K562 (cell line): ENCODE results near the gene LHX5. TPM values are rescaled to one million over a fixed set of nuclear protein-coding genes. Genes with fewer than 3 reads are reported as not detected.

Experiments
- ATAC-seq: fragments of 200-7000 bp; cut with Tn5 transposase; 3 replicates; pipeline ENCODE4 v1.9.1; 2020; ENCODE audit warnings: moderate library complexity
- BruUV-seq: library from RNA; stranded (reverse); fragments of 400-500 nt; replicated peaks from 2 replicates; lab custom pipeline; 2021; lab: Mats Ljungman, UMichigan
- CTCF ChIA-PET: fragments of 300-600 bp; formaldehyde crosslinking; extraction: SDS; loops from one replicate; lab custom pipeline; 2021; ENCODE audit warnings: low intra/inter-chr PET ratio; lab: Yijun Ruan, JAX
- POLR2A ChIA-PET: fragments of 300-600, 350-650 bp; sonication (Branson Sonifier 250); formaldehyde crosslinking; extraction: SDS; loops from one replicate; lab custom pipeline; 2021; ENCODE audit warnings: antibody characterized with exemption, inconsistent platforms; lab: Yijun Ruan, JAX
- DNase-seq, 4 experiments: peaks; one replicate each; pipeline versions ENCODE4 v3.0.0 to v3.0.0-alpha.2; 2011 to 2018; ENCODE audit warnings: low spot score in 3 of 4, mixed read lengths in 3 of 4; ENCODE audit errors: extremely low read depth in 1 of 4
- FAIRE-seq: peaks from 2 replicates; lab custom pipeline; 2011; peaks lifted over from hg19 to GRCh38; lab: Jason Lieb, UNC
- H2AFZ ChIP-seq: 2 replicates; pipeline ENCODE4 v1.6.0; 2011; ENCODE audit warnings: low read depth, low read length, control low read depth, inconsistent platforms
- H3K27ac ChIP-seq: fragments of 200-600 bp; 3 replicates; pipeline ENCODE4 v1.8.0; 2011; ENCODE audit warnings: low read depth, mild to moderate bottlenecking, control low read depth, inconsistent platforms, low read length, moderate library complexity, mixed read lengths; ENCODE audit errors: extremely low read depth
- H3K27me3 ChIP-seq, 2 experiments: fragments of 300-600 bp in 1 of 2; 2 replicates in 1 of 2; 3 replicates in 1 of 2; pipeline versions ENCODE4 v1.6.0 to v1.8.0; 2011; ENCODE audit warnings: inconsistent platforms in 2 of 2, low read length in 2 of 2, mild to moderate bottlenecking in 1 of 2, mixed read lengths in 1 of 2, moderate library complexity in 1 of 2; ENCODE audit not compliant: control insufficient read depth in 2 of 2, insufficient read depth in 2 of 2
- H3K36me3 ChIP-seq: fragments of 300-600 bp; 3 replicates; pipeline ENCODE4 v1.8.0; 2011; ENCODE audit warnings: mild to moderate bottlenecking, low read length, inconsistent platforms; ENCODE audit not compliant: control insufficient read depth, insufficient read depth
- H3K4me1 ChIP-seq, 2 experiments: fragments of 200-600 bp in 1 of 2; replicated peaks in 1 of 2; 2 replicates in 1 of 2; 3 replicates in 1 of 2; pipeline versions ENCODE4 v1.5.1 to v1.8.0; 2011; ENCODE audit warnings: inconsistent platforms in 2 of 2, low read length in 2 of 2, mild to moderate bottlenecking in 1 of 2, mixed read lengths in 1 of 2, moderate library complexity in 1 of 2; ENCODE audit not compliant: control insufficient read depth in 2 of 2, insufficient read depth in 2 of 2
- H3K4me2 ChIP-seq: 2 replicates; pipeline ENCODE4 v1.6.1; 2011; ENCODE audit warnings: low read length, control low read depth, inconsistent platforms, mixed read lengths; ENCODE audit not compliant: insufficient read depth
- H3K4me3 ChIP-seq: fragments of 200-600 bp; sonication (generic), shearing (Covaris generic); 2 replicates; pipeline ENCODE4 v1.5.1; 2016; ENCODE audit warnings: control low read depth, inconsistent platforms
- H3K79me2 ChIP-seq: fragments of 200-600 bp; 3 replicates; pipeline ENCODE4 v1.8.0; 2011; ENCODE audit warnings: low read length, inconsistent platforms; ENCODE audit not compliant: control insufficient read depth, insufficient read depth
- H3K9ac ChIP-seq, 2 experiments: 2 replicates each; pipeline versions ENCODE4 v1.6.0 to v1.6.1; 2011; ENCODE audit warnings: low read depth in 2 of 2, low read length in 2 of 2, control low read depth in 1 of 2, inconsistent platforms in 1 of 2, mild to moderate bottlenecking in 1 of 2, mixed read lengths in 1 of 2; ENCODE audit not compliant: insufficient read depth in 1 of 2
- H3K9me1 ChIP-seq: one replicate; pipeline ENCODE4 v1.6.0; 2011; ENCODE audit warnings: inconsistent platforms, mild to moderate bottlenecking, low read length, moderate library complexity; ENCODE audit not compliant: control insufficient read depth, insufficient read depth
- H3K9me3 ChIP-seq: replicated peaks from 2 replicates; pipeline ENCODE4 v1.5.1; 2011; ENCODE audit warnings: low read depth, low read length, inconsistent platforms; ENCODE audit not compliant: control insufficient read depth, insufficient read depth
- H4K20me1 ChIP-seq: replicated peaks from 2 replicates; pipeline ENCODE4 v1.6.1; 2011; ENCODE audit warnings: low read length, inconsistent platforms, mixed read lengths; ENCODE audit not compliant: control insufficient read depth, insufficient read depth
- BCOR ChIP-seq: fragments of 450-650 bp; IDR thresholded peaks from 2 replicates; pipeline ENCODE4 v1.6.1; 2016
- CHCHD3 ChIP-seq: fragments of 250-450 bp; sonication (Bioruptor Pico); IDR thresholded peaks from 2 replicates; pipeline ENCODE4 v2.1.2; 2022; ENCODE audit warnings: mild to moderate bottlenecking
- EWSR1 ChIP-seq: fragments of 450-650 bp; IDR thresholded peaks from 2 replicates; pipeline ENCODE4 v1.6.1; 2018; ENCODE audit warnings: borderline replicate concordance, mild to moderate bottlenecking, low read depth, moderate library complexity; ENCODE audit not compliant: partially characterized antibody
- KDM1A ChIP-seq, 2 experiments: fragments of 450-650 bp; IDR thresholded peaks; 2 replicates each; pipeline ENCODE4 v1.6.1; 2016; ENCODE audit warnings: mild to moderate bottlenecking in 2 of 2
- MED1 ChIP-seq: sonication (generic); formaldehyde crosslinking; IDR thresholded peaks from 2 replicates; pipeline ENCODE4 v1.8.1; 2023; ENCODE audit warnings: missing genetic modification reagents, borderline replicate concordance
- MTA3 ChIP-seq: fragments of 450-650 bp; formaldehyde crosslinking; IDR thresholded peaks from 2 replicates; pipeline ENCODE4 v1.6.1; 2017; ENCODE audit warnings: mild to moderate bottlenecking, borderline replicate concordance
- RBM25 ChIP-seq: fragments of 200-400 bp; formaldehyde crosslinking; IDR thresholded peaks from 2 replicates; pipeline ENCODE4 v1.6.1; 2018; ENCODE audit warnings: low read length, low read depth, moderate library complexity; ENCODE audit not compliant: severe bottlenecking
- ZFP36 ChIP-seq: fragments of 150-350 bp; IDR thresholded peaks from 2 replicates; pipeline ENCODE4 v1.6.1; 2018; ENCODE audit warnings: low read length, low read depth; ENCODE audit not compliant: partially characterized antibody
- WGBS: fragments of 100-300 bp; shearing (Covaris generic); methylation state at CpG from one replicate; pipeline ENCODE4 v1.1.6; 2016; ENCODE audit warnings: low coverage, mixed read lengths; ENCODE audit not compliant: insufficient coverage; ENCODE audit errors: missing lambda C conversion rate; 5-methylcytosine and 5-hydroxymethylcytosine counted together
- in situ Hi-C: fragments of 300-500 bp; cut with MboI; formaldehyde crosslinking; loops from 4 replicates; pipeline ENCODE4 v1.15.0; 2018; ENCODE audit warnings: inconsistent platforms, mixed read lengths
- intact Hi-C: fragments of 100-400 bp; cut with micrococcal nuclease; formaldehyde crosslinking; loops from 2 replicates; pipeline ENCODE4 v1.14.2; 2022
- polyA plus RNA-seq, 8 experiments: library from polyadenylated mRNA; depleted of rRNA in 4 of 8; stranded (reverse) in 5 of 8; unstranded in 3 of 8; fragments of >200 nt; fragmentation: Nextera tagmentation in 2 of 8; fragmentation: Illumina TruSeq in 1 of 8; extraction: Ambion mirVana in 2 of 8; extraction: Trizol in 1 of 8; gene quantifications; 2 replicates each; pipeline versions ENCODE4 v1.2.1 to v1.2.3, GENCODE V29; 2011 to 2014; ENCODE audit warnings: inconsistent platforms in 1 of 8, missing spikeins in 1 of 8
- total RNA-seq, 7 experiments: library from RNA; depleted of rRNA in 6 of 7; stranded (reverse); fragments of >200 nt in 6 of 7; fragmentation: Illumina TruSeq in 2 of 7; extraction: Trizol in 2 of 7; gene quantifications; 2 replicates each; pipeline versions ENCODE4 v1.2.1 to v1.2.3, GENCODE V29; 2011 to 2021; ENCODE audit warnings: low replicate concordance in 1 of 7
- TF ChIP-seq, protein P1 (sequence below), 2 experiments: fragments of 450-650 bp; IDR thresholded peaks; 2 replicates each; pipeline ENCODE4 v1.6.1; 2016
- TF ChIP-seq, protein P2 (sequence below): fragments of 150-350 bp; conservative IDR thresholded peaks from 2 replicates; pipeline ENCODE4 v1.6.1; 2014; ENCODE audit warnings: low read length
- TF ChIP-seq, protein P3 (sequence below): sonication (generic); formaldehyde crosslinking; IDR thresholded peaks from 2 replicates; pipeline ENCODE4 v1.8.0; 2022; ENCODE audit warnings: missing genetic modification reagents, mild to moderate bottlenecking, moderate library complexity, borderline replicate concordance

LHX5 gene
- total and polyA plus RNA-seq, 9 of the 15 experiments (the other 6 are each of a cell fraction or from before 2014, with no cell fraction given) = 0.04 to 0.17 (median 0.05) TPM; not detected in 6

DNA sequence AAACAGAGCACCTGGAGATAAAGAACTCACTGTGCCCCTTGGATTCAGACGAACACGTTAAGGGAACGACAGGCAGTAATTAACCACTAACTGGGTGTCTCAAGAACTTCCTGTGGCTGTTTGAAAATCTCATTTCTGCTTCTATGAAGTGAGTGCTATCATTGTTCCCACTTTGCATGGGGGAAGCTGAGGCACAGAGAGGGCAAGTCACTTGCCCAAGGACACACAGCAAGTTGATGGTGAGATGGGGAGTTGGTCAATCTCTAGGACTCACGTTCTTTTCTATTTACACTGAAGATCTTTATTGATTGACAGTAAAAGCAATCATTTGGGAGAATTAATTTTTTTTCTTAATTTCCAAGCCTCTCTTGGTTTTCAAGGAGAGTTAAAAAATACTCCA is 26.8 kb upstream of the LHX5 start:
- no peak overlapping the region for H2AFZ ChIP-seq
- in situ Hi-C loops = no loop called here
- 11% methylated on average over 4 of the region's 4 CpGs for whole genome bisulfite sequencing
- ChIA-PET POLR2A (no interaction called here), CTCF (no interaction called here)
- peaks cover 8 to 50% of the 10 kb centered on the region in 2 experiments for H3K27me3 ChIP-seq
- H3K79me2 ChIP-seq = no peaks in the 10 kb centered on the region
- no peaks in the 10 kb centered on the region for H3K9me1 ChIP-seq
- H4K20me1 ChIP-seq = peaks cover 11% of the 10 kb centered on the region; the same call in 1 of the 2 replicates
- no peaks in the 10 kb centered on the region for H3K36me3 ChIP-seq
- peak; percentile 96 for TF ChIP-seq RBM25
- no peak for TF ChIP-seq MED1 (CRISPR knock-in tag)
- no peak for TF ChIP-seq EWSR1
- TF ChIP-seq, protein P1, sequence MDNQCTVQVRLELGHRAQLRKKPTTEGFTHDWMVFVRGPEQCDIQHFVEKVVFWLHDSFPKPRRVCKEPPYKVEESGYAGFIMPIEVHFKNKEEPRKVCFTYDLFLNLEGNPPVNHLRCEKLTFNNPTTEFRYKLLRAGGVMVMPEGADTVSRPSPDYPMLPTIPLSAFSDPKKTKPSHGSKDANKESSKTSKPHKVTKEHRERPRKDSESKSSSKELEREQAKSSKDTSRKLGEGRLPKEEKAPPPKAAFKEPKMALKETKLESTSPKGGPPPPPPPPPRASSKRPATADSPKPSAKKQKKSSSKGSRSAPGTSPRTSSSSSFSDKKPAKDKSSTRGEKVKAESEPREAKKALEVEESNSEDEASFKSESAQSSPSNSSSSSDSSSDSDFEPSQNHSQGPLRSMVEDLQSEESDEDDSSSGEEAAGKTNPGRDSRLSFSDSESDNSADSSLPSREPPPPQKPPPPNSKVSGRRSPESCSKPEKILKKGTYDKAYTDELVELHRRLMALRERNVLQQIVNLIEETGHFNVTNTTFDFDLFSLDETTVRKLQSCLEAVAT (IDR thresholded peaks at IDR 0.05) = no peak
- peak; percentile 74 for TF ChIP-seq BCOR
- TF ChIP-seq, protein P2, sequence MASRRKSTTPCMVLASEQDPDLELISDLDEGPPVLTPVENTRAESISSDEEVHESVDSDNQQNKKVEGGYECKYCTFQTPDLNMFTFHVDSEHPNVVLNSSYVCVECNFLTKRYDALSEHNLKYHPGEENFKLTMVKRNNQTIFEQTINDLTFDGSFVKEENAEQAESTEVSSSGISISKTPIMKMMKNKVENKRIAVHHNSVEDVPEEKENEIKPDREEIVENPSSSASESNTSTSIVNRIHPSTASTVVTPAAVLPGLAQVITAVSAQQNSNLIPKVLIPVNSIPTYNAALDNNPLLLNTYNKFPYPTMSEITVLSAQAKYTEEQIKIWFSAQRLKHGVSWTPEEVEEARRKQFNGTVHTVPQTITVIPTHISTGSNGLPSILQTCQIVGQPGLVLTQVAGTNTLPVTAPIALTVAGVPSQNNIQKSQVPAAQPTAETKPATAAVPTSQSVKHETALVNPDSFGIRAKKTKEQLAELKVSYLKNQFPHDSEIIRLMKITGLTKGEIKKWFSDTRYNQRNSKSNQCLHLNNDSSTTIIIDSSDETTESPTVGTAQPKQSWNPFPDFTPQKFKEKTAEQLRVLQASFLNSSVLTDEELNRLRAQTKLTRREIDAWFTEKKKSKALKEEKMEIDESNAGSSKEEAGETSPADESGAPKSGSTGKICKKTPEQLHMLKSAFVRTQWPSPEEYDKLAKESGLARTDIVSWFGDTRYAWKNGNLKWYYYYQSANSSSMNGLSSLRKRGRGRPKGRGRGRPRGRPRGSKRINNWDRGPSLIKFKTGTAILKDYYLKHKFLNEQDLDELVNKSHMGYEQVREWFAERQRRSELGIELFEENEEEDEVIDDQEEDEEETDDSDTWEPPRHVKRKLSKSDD = no peak
- TF ChIP-seq MTA3 = no peak
- TF ChIP-seq CHCHD3 (CRISPR knock-in tag) = no peak
- TF ChIP-seq, protein P3, sequence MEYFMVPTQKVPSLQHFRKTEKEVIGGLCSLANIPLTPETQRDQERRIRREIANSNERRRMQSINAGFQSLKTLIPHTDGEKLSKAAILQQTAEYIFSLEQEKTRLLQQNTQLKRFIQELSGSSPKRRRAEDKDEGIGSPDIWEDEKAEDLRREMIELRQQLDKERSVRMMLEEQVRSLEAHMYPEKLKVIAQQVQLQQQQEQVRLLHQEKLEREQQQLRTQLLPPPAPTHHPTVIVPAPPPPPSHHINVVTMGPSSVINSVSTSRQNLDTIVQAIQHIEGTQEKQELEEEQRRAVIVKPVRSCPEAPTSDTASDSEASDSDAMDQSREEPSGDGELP (CRISPR knock-in tag) = no peak
- TF ChIP-seq KDM1A (IDR thresholded peaks at IDR 0.05) = peak in 1 of 2 experiments; percentile 30; a peak in 1 of 4 replicates
- peak; percentile 88 for TF ChIP-seq ZFP36
- ATAC-seq (no peak), FAIRE-seq (no peak), DNase-seq (no peak)
- no peak overlapping the region for H3K4me2 ChIP-seq
- intact Hi-C loops = no loop called here
- no peak overlapping the region for H3K4me3 ChIP-seq
- H3K27ac ChIP-seq = no peak overlapping the region
- no peak overlapping the region for H3K9ac ChIP-seq
- H3K9me3 ChIP-seq = no peaks in the 10 kb centered on the region
- no TSS peak for BruUV-seq
- H3K4me1 ChIP-seq = no peaks in the 10 kb centered on the region
